Dermis lymphatic vessel endothelial cell (primary cell): ENCODE measurements around the gene THY1. TPM values are rescaled to one million over a fixed set of nuclear protein-coding genes. Genes with fewer than 3 reads are reported as not detected.

Experiments used
- total RNA-seq: library from RNA; depleted of rRNA; stranded (reverse); fragments of >200 nt; gene quantifications from 2 replicates; pipeline ENCODE4 v1.2.1, GENCODE V29; 2014

THY1 gene
- 1.5 and 3.7 TPM in 2 replicates for total RNA-seq

GRCh38 chr11:119422809-119423508, at the start of gene THY1:
Gene THY1 (minus strand): TSS chr11:119423172. CDS start chr11:119420905, 2,267 bp downstream.

GRCh38 chr11:119381181-119381988, 41.6 kb downstream of the THY1 start, which contains the start of gene USP2:
Gene USP2 (minus strand): TSS chr11:119381690. CDS start chr11:119373480, 8,210 bp downstream.

Other genes starting within 250 kb of the THY1 start
- 0.17 TPM in 1 of 2 replicates, not detected in the other for gene NHERF4, start 237.7 kb downstream of the THY1 start, total RNA-seq
- 8.1 and 8.8 TPM in 2 replicates for gene CBL, start 216.8 kb downstream of the THY1 start, total RNA-seq
- 17.2 and 35.5 TPM in 2 replicates for gene MCAM, start 106.0 kb downstream of the THY1 start, total RNA-seq
- 2.1 and 2.3 TPM in 2 replicates for gene RNF26, start 88.6 kb downstream of the THY1 start, total RNA-seq
- gene C1QTNF5, start 82.3 kb downstream of the THY1 start, total RNA-seq: 80.2 and 89.1 TPM in 2 replicates
- gene MFRP, start 76.5 kb downstream of the THY1 start, total RNA-seq: under 0.01 TPM in 1 of 2 replicates, not detected in the other
- under 0.01 and 0.26 TPM in 2 replicates for gene USP2, start 41.5 kb downstream of the THY1 start, total RNA-seq